Right lobe of liver (tissue), 6 donors: ENCODE measurements around the gene NNMT. TPM values are rescaled to one million over a fixed set of nuclear protein-coding genes. Genes with fewer than 3 reads are reported as not detected.

Source experiments
- ATAC-seq, 4 donors: fragments of 200-7000 bp; cut with Tn5 transposase; one replicate each; pipeline ENCODE4 v1.9.1; 2020; ENCODE audit warnings: mild to moderate bottlenecking in 4 of 4, moderate library complexity in 4 of 4
- DNase-seq, 3 donors: peaks; one replicate each; pipeline ENCODE4 v3.0.0-alpha.2; 2020
- H3K27ac ChIP-seq, 3 donors: fragments of 200-600 bp; one replicate each; pipeline ENCODE4 v1.8.0; 2022
- H3K27me3 ChIP-seq, 2 donors: fragments of 200-600 bp; one replicate each; pipeline ENCODE4 v1.8.0; 2022
- H3K36me3 ChIP-seq, 4 donors: fragments of 200-600 bp; sonication (generic) in 1 of 4; one replicate each; pipeline versions ENCODE4 v1.5.1 to v1.8.0; 2017 to 2022; ENCODE audit warnings: control low read depth in 1 of 4
- H3K4me1 ChIP-seq, 4 donors: fragments of 200-600 bp; sonication (generic) in 1 of 4; one replicate each; pipeline versions ENCODE4 v1.5.1 to v1.8.0; 2017 to 2022; ENCODE audit warnings: control low read depth in 1 of 4
- H3K4me3 ChIP-seq, 3 donors: fragments of 200-600 bp; one replicate each; pipeline ENCODE4 v1.8.0; 2022
- H3K9me3 ChIP-seq, 4 donors: fragments of 200-600 bp; sonication (generic) in 1 of 4; one replicate each; pipeline versions ENCODE4 v1.5.1 to v1.8.0; 2017 to 2022; ENCODE audit warnings: control low read depth in 1 of 4
- POLR2A ChIP-seq: fragments of 450-650 bp; IDR thresholded peaks from one replicate; pipeline ENCODE4 v1.6.1; 2017; ENCODE audit warnings: antibody characterized with exemption, mild to moderate bottlenecking
- WGBS: methylation state at CpG from one replicate; pipeline ENCODE4 v1.1.6; 2018; ENCODE audit warnings: low coverage, low lambda C conversion rate; ENCODE audit not compliant: insufficient coverage; ENCODE audit errors: missing lambda C conversion rate; 5-methylcytosine and 5-hydroxymethylcytosine counted together
- intact Hi-C, 2 donors: fragments of 100-400 bp; cut with DNase I; formaldehyde crosslinking; loops; one replicate each; pipeline versions ENCODE4 v1.11.2 to v1.14.1; 2022
- total RNA-seq, 6 experiments: library from RNA; depleted of rRNA in 2 of 6; stranded (reverse); fragments of >200 nt in 2 of 6; fragmentation: NEBNext Ultra II Directional in 3 of 6; extraction: Animal tissue kit (Norgen Biotek cat#: 25700) in 3 of 6; gene quantifications; one replicate each; pipeline versions ENCODE4 v1.1.0 to v1.2.4, GENCODE V29; 2016 to 2023
- TF ChIP-seq, protein P1 (sequence below), 4 donors: fragments of 200-600 bp in 3 of 4; fragments of 450-650 bp in 1 of 4; IDR thresholded peaks; one replicate each; pipeline versions ENCODE4 v1.5.1 to v1.8.0; 2016 to 2022; ENCODE audit warnings: antibody characterized with exemption in 4 of 4, mild to moderate bottlenecking in 2 of 4
- donor health status: DM: no; HTN: yes; CAD: no.
- donor health status: DM: no; HTN: no; CAD: no.
- donor health status: DM: no; HTN: no; CAD: no.
- donor health status: DM: no; HTN: yes; CAD: no.
- donor health status: DM: no; HTN: yes; CAD: no.

NNMT gene
- total RNA-seq, 6 experiments from 2014 or later = 634 to 3,368 (median 2,270) TPM

DNA sequence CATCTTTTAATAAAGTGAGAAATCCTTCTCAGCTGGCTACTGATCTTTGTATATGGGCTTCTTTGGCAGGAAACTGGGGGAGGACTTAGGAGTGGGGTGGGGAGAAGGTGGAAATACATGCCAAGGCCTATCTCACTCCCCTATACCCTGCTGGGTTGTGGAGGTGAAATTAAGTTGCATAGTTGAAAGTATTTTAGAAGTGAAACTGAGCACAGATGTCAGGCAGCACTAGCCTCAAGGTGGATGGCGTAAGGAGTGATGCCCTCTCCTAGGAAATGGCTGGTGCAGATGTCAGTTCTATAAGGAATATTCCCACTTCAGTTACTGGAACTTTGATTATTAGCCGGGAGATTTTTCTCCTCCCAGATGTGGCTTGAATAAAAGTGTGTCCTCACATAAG is 46.3 kb downstream of the NNMT start:
- Histone ChIP-seq H3K9me3 (no peaks in the 10 kb centered on the region), H3K27me3 (no peaks in the 10 kb centered on the region), H3K27ac (no peak overlapping the region), H3K4me1 (peaks cover 0 to 32% (median 3%) of the 10 kb centered on the region in 4 donors), H3K4me3 (no peak overlapping the region), H3K36me3 (no peaks in the 10 kb centered on the region)
- ATAC-seq (no peak), DNase-seq (no peak)
- no peak for TF ChIP-seq POLR2A
- TF ChIP-seq, protein P1, sequence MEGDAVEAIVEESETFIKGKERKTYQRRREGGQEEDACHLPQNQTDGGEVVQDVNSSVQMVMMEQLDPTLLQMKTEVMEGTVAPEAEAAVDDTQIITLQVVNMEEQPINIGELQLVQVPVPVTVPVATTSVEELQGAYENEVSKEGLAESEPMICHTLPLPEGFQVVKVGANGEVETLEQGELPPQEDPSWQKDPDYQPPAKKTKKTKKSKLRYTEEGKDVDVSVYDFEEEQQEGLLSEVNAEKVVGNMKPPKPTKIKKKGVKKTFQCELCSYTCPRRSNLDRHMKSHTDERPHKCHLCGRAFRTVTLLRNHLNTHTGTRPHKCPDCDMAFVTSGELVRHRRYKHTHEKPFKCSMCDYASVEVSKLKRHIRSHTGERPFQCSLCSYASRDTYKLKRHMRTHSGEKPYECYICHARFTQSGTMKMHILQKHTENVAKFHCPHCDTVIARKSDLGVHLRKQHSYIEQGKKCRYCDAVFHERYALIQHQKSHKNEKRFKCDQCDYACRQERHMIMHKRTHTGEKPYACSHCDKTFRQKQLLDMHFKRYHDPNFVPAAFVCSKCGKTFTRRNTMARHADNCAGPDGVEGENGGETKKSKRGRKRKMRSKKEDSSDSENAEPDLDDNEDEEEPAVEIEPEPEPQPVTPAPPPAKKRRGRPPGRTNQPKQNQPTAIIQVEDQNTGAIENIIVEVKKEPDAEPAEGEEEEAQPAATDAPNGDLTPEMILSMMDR (IDR thresholded peaks at IDR 0.05) = no peak
- intact Hi-C loops = no loop called here
- WGBS = 83% methylated on average over 2 of the region's 2 CpGs

DNA sequence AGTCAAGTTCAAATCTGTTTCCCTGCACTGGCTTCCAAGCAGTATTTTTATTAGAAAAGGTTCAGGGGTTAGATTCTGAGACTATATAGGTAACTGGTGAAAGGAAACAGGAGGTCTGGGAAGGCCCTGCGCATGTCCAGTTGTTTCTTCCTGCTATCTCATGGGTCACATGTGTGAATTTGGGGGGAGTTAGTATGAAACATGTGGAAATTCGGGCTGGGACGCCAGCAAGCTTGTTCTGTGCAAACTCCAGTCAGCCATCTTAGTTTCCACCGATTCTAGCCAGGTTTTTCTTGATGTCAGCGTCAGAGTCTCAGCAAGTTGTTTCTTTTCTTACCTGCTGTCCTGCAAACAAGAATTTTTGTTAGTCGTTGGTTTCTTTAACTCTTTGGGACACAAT is 46.8 kb downstream of the NNMT start:
- intact Hi-C loops = no loop called here
- DNase-seq = no peak

DNA sequence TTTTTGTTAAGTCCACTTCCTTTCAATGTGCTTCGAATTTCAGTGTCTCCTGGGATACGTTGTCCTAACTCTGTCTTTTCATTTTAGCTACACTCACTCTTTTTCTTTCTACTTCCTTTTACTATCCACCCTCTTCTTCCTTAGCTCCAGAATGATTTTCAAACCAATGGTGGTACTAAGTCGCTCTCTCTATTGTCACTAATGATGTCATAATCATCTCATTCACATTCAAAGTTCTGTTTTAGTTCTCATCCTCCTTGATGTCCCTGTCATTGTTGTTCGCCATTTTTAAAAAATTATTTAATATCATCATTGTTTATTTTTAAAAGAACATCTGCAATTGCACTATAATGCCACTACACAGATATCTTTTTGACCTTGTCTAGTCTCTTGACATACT is 47.3 kb downstream of the NNMT start:
- H3K27me3 ChIP-seq = no peaks in the 10 kb centered on the region
- intact Hi-C loops = no loop called here
- no peak for ATAC-seq

More for the DNA sequence above, 46.8 kb downstream of the NNMT start:
- no peak for TF ChIP-seq POLR2A
- TF ChIP-seq, protein P1 (IDR thresholded peaks at IDR 0.05) = no peak
- H3K4me1 ChIP-seq = peaks cover 0 to 32% (median 3%) of the 10 kb centered on the region in 4 donors
- ATAC-seq = no peak
- H3K9me3 ChIP-seq = no peaks in the 10 kb centered on the region
- no peak overlapping the region for H3K4me3 ChIP-seq
- no peaks in the 10 kb centered on the region for H3K27me3 ChIP-seq
- H3K27ac ChIP-seq = no peak overlapping the region
- no peaks in the 10 kb centered on the region for H3K36me3 ChIP-seq
- 80% methylated on average over 5 of the region's 6 CpGs for WGBS

DNA sequence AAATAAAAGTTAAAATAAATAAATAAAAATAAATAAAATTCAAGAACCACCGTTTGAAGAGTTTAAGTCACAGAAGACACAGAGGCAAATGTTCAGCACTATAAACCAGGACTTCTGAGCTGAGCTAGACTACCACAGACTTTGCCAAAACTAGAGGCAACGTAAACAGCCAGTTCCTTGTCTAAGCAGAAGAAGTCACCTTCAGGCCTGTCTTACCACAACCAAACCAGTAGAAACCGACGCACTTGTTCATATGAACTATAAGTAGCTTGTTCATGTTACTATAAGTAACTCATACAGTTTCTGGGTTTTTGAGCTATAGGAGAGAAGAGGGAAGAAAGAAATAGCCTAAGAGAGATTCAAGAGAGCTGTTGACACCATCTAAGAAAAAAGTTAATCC is 48.3 kb downstream of the NNMT start:
- no peaks in the 10 kb centered on the region for H3K27me3 ChIP-seq
- H3K36me3 ChIP-seq = no peaks in the 10 kb centered on the region
- 70% methylated on average over 4 of the region's 4 CpGs for WGBS
- H3K27ac ChIP-seq = no peak overlapping the region
- H3K4me3 ChIP-seq = no peak overlapping the region
- no peaks in the 10 kb centered on the region for H3K9me3 ChIP-seq
- intact Hi-C loops = no loop called here
- DNase-seq = no peak
- TF ChIP-seq, protein P1 (IDR thresholded peaks at IDR 0.05) = no peak
- no peak for TF ChIP-seq POLR2A
- H3K4me1 ChIP-seq = peaks cover 0 to 32% (median 3%) of the 10 kb centered on the region in 4 donors
- no peak for ATAC-seq

More for the DNA sequence above, 47.3 kb downstream of the NNMT start:
- WGBS = 84% methylated on average over 4 of the region's 4 CpGs
- Histone ChIP-seq H3K4me1 (peaks cover 0 to 32% (median 3%) of the 10 kb centered on the region in 4 donors), H3K4me3 (no peak overlapping the region), H3K27ac (no peak overlapping the region), H3K9me3 (no peaks in the 10 kb centered on the region), H3K36me3 (no peaks in the 10 kb centered on the region)
- TF ChIP-seq POLR2A = no peak
- DNase-seq = no peak

DNA sequence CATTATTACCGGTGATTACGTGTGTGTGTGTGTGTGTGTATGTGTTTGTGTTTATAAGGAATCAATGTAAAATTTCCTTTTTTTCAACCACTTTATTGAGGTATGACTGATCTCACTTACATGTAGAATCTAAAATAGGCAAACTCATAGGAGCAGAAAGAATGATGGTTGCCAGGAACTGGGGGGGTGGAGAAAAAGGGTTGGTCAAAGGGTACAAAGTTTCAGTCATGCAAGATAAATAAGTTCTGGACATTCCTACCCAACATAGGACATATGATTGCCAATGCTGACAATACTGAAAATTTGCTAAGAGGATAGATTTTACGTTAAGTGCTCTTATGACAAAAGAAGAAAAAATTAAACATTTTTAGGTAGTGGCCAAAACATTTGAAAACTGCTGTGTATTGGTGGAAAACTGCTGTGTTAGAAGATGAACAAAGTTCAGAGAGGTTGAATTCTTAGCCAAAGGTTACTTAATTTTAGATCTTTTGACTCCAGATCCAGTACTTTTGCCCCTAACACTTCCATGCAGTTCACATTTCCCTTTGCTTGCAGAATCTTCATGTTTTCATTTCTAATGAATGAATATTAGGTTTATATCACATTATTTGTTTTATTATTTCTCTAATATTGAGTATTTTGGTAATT is 49.5 kb downstream of the NNMT start:
- H3K36me3 ChIP-seq = no peaks in the 10 kb centered on the region
- WGBS = 40% methylated on average over 3 of the region's 3 CpGs
- DNase-seq (peak in 1 of 3 donors; percentile 64), ATAC-seq (peak; percentile 78 to 87 (median 81))
- TF ChIP-seq, protein P1 (IDR thresholded peaks at IDR 0.05) = no peak
- TF ChIP-seq POLR2A = no peak
- no peak overlapping the region for H3K4me3 ChIP-seq
- H3K27ac ChIP-seq = peak overlapping the region in 2 of 3 donors; percentile 30 to 49
- no peaks in the 10 kb centered on the region for H3K27me3 ChIP-seq
- intact Hi-C loops = no loop called here
- H3K9me3 ChIP-seq = no peaks in the 10 kb centered on the region
- peaks cover 0 to 25% (median 3%) of the 10 kb centered on the region in 4 donors for H3K4me1 ChIP-seq
